HG02938 (cell line): Measurements from ENCODE around the gene MYBPHL.

Experiments used
- ATAC-seq: cut with Tn5 transposase; IDR thresholded peaks from one replicate; pipeline ENCODE4 v1.9.1; 2021; ENCODE audit warnings: mild to moderate bottlenecking, moderate library complexity; ENCODE audit not compliant: unreplicated experiment

MYBPHL gene

DNA sequence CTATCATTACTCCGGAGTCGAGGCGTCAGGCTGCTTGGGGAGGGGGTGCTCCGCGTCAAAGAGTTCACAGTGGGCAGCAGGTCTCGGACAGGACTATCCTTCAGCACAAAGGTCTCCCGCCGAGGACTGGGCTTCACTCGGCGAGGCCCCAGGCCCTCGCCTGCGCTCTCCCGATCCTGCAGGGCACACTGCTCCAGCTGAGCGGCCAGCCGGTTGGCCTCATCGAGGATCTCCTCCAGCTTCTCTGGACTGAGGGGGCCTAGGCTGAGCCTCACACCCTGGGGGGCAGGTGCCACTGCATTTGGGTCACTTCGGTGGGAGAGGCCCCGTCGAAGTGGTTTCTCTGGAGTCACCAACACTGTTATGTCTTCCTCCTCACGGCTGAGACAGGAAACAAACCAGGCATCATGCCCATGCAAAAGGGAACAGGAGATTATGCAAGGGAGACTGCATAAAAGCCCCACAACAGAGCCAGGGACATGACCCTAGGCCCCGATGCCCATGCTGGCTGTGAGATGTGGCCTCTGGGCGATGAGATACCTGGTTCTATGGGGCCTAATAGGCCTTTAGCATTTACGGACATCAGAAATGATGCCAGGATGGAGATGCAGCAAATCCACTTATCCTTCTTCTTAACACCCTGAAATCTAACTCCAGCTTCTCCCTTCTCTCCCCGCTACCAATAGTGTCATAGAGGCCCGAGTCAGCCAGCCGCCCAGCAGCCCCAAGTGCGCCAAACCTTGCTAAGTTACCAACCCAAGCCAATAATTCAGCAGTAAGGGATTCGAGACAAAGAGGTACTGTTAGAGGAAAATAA lies 24.9 kb downstream of the MYBPHL start:
- ATAC-seq, result no peak

DNA sequence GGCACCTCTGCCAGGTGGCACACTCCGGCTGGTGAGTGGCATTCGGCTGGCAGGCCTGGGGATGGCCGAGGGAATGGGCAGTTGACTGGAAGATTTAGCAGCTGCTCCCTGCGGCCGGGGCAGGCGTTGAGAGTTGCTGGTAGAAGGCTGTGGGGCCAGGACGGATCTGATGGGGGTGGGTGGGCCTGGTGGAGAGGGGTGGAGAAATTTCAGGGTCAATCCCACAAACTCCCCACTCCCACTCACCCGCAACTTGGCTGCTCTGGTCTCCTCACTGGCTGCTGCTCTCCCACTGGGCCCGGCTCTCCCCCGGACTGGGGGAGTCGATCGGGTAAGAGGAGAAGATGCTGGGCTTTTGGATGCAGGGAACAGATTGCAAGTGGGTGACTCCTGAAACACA lies 25.9 kb downstream of the MYBPHL start:
- ATAC-seq, result no peak

DNA sequence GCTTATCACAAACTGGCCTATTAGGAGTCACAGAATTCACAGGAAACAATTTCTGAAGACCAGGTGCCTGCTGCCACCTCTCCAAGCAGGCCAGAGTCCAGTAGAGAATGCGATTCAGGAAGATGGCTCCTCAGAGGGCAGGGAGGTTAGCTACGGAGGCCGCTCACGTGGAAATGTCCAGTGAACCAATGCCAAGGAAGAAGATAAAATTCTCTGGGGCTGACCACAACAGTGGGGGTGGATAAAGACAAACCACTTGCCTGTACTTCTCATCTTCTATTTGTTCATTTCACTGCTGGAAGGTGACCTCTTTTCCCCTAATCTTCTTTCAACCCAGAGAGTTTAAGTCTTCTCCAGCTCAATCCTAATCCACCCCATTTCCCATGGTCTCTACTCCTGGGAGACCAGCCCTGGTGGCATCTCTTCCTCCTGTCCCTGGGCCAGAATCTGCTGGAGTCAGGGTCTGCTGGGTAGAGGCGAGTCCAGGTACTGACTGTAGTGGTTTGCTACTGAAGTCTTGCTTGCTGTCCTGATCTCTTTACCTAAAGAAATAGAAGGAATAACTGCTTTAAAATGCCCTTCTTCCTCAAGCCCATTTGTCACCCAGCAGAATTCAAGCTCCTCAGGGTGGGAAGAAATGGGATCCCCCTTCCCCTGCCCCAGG lies 27.1 kb downstream of the MYBPHL start:
- no peak for ATAC-seq

DNA sequence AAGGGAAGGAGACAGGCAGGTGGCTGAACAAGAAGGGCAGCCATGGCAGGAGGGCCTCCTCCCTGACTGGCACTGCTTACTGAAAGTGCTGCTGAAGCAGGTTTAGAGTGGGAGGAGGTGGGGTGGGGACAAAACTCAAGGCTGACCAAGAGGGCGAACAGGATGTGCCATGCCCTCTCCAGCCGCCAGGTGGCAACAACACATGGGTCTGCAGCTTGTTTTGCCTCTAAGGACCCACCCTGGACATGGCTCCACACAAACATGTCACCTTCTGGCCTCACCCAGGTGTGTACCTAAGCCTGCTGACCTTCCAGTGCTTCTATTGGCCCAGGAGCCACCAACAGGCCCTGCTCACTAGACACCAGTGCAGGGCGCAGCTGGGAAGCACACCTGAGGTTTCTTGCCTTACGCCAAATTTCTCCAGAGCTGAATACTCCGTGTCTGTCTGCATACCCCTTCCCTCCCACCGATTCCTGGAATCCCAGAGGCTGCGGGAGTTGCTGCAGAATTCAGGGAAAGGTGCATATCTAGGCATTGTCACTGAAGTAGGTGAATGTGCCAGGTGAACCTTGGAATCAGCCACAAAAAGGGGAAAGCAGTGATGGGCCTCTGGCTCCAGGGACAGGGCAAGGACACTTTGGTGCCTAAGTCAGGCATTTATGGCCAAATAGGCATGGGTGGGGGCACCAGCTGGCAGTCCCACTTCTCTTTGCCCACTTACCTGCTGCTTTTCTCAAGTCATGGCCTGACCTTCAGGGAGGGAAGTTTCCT lies 29.2 kb downstream of the MYBPHL start:
- no peak for ATAC-seq

DNA sequence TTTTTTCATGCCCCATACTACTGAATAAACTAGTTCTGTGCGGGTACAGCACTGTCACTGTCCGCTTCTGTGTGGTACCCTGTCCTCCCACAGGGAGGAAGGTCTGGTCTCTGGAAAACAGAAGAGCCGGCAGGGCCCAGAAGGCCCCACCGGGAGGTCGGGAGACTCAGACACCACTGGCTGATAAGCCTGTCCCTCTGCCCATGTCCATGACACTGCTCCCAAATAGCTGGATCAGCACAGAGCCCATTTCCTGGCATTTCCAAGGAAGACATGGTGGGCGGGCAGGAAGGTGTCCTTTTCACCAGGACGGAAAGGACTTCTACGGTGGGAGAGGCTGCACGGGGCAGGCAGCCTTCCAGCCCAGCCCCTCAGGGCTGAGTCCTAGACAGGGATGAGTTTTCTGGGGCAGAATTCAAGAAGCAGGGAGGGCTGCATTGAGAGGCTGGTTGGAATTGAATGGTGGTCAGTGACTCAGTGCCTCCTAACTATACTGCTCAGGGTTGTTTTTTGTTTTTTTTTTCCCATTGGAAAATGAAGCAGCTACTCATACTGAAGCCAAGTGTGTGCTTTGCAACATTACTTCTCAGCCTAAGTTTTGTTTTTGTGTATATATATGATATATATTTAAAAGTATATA lies 31.0 kb downstream of the MYBPHL start:
- no peak for ATAC-seq

DNA sequence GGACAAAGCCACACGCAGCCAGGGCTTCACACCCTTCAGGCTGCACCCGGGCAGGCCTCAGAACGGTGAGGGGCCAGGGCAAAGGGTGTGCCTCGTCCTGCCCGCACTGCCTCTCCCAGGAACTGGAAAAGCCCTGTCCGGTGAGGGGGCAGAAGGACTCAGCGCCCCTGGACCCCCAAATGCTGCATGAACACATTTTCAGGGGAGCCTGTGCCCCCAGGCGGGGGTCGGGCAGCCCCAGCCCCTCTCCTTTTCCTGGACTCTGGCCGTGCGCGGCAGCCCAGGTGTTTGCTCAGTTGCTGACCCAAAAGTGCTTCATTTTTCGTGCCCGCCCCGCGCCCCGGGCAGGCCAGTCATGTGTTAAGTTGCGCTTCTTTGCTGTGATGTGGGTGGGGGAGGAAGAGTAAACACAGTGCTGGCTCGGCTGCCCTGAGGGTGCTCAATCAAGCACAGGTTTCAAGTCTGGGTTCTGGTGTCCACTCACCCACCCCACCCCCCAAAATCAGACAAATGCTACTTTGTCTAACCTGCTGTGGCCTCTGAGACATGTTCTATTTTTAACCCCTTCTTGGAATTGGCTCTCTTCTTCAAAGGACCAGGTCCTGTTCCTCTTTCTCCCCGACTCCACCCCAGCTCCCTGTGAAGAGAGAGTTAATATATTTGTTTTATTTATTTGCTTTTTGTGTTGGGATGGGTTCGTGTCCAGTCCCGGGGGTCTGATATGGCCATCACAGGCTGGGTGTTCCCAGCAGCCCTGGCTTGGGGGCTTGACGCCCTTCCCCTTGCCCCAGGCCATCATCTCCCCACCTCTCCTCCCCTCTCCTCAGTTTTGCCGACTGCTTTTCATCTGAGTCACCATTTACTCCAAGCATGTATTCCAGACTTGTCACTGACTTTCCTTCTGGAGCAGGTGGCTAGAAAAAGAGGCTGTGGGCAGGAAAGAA lies 32.0 kb downstream of the MYBPHL start:
- no peak for ATAC-seq

DNA sequence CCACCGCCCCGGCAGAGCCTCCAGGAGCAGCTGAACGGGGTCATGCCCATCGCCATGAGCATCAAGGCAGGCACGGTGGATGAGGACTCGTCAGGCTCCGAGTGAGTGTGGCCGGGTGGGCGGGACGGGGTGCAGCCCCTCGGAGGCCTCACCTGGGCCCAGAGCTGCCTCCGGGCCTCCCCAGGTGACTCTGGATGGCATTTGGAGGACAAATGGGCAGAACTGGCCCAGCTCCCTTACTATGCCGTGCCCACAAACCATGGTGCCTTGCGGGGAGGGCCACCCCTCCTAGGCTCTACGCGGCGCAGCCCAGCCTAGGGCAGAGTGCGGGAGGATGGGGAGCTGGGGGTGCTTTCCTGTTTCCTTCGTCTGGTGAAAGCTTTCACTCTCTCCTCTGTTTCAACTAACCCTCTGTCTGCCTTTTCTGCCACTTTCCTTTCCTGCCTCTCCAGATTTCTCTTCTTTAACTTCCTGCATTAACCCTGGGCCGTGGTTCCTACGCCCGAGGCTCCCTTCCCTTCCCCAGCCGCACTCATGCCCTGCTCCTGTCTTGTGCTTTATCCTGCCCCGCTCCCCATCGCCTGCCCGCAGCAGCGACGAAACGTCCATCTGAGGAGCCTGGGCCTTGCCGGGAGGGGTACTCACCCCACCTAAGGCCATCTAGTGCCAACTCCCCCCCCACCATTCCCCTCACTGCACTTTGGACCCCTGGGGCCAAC lies 33.1 kb downstream of the MYBPHL start:
- no peak for ATAC-seq

DNA sequence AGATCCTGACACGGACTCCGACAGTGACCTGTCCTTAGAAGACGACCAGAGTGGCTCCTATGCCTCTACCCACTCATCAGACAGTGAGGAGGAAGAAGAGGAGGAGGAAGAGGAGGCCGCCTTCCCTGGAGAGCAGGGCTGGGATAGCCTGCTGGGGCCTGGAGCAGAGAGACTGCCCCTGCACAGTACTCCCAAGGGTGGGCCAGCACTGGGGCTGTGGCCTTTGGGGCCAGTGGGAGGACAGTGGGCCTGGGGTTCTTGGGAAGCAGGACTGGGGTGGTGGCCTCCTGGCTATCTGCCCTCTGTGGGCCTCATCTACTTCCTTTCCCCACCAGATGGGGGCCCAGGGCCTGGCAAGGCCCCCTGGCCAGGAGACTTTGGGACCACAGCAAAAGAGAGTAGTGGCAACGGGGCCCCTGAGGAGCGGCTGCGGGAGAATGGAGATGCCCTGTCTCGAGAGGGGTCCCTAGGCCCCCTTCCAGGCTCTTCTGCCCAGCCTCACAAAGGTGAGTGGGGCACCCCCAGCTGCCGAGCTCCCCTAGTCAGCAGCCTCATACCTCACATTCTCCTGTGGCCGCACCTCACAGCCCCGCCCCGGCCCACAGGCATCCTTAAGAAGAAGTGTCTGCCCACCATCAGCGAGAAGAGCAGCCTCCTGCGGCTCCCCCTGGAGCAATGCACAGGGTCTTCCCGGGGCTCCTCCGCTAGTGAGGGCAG lies 33.8 kb downstream of the MYBPHL start:
- ATAC-seq, result no peak

DNA sequence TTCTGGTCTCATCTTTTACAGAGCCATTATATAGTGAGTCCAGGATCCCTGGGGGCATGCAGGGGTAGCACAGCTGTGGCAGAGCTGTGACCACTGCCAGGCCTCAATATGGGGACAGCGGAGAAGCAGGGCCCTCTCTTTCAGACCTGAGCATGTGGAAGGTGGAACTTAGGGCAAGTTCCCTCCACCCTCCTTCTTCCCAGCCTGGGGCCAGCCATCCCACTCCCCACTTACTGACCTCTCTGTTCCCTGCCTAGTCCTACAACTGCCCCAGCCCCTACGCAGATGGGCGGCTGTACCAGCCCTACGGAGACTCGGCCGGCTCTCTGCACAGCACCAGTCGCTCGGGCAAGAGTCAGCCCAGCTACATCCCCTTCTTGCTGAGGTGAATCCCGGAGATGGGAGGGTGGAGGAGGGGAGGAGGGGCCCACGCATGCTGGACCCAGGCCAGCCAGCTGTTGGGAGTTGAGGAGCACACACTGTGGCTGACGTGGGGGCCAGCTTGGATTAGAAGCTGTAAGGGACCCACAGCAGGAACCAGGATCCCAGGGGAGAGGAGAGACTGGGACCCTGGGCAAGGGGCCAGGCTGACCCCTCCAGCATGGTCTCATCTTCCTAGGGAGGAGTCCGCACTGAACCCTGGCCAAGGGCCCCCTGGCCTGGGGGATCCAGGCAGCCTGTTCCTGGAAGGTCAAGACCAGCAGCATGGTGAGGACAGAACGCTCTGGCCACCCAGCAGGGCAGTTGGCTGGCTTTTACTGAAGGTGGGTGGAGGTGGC lies 34.6 kb downstream of the MYBPHL start:
- no peak for ATAC-seq

DNA sequence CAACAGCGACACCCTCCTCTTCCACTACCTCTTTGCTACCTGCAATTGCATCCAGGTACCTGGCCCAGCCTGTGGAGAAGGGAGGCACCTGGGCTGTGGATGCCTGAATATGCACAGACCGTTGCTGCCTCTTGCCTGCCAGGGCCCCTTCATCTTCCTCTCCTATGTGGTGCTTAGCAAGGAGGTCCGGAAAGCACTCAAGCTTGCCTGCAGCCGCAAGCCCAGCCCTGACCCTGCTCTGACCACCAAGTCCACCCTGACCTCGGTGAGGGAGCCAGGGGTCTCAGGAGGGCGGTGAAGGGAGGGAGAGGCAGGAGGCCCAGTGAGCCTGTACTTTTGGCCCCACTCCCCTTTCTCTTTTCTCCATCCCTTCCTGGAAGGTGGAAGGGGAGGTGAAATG lies 35.4 kb downstream of the MYBPHL start:
- ATAC-seq, result no peak

GRCh38 chr1:109270623-109271317 lies 36.0 kb downstream of the MYBPHL start:
- ATAC-seq, result no peak

GRCh38 chr1:109269981-109270622 lies 36.7 kb downstream of the MYBPHL start:
- ATAC-seq, result no peak

GRCh38 chr1:109269212-109269980 lies 37.4 kb downstream of the MYBPHL start:
- ATAC-seq, result no peak

DNA sequence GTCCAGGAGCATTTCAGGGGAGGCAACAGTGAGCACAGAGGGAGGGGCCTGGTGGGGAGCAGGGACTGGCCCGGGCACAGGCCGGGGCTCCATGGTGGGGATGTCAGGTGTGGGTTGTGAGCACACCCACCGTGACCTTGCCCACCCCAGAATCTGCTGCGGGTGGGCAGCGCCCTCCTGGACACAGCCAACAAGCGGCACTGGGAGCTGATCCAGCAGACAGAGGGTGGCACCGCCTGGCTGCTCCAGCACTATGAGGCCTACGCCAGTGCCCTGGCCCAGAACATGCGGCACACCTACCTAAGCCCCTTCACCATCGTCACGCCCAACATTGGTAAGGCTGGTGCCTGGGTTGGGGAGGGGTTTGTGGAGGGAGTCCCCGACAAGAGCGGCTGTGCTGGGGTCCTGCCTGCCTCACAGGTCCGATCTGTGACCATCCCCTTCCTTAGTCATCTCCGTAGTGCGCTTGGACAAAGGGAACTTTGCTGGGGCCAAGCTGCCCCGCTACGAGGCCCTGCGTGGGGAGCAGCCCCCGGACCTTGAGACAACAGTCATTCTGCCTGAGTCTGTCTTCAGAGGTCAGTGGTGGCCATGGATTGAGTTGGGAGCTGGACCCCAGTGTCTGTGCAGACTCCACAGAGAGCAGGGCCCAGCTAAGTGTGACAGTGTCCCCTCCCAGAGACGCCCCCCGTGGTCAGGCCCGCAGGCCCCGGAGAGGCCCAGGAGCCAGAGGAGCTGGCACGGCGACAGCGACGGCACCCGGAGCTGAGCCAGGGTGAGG lies 38.2 kb downstream of the MYBPHL start:
- no peak for ATAC-seq

DNA sequence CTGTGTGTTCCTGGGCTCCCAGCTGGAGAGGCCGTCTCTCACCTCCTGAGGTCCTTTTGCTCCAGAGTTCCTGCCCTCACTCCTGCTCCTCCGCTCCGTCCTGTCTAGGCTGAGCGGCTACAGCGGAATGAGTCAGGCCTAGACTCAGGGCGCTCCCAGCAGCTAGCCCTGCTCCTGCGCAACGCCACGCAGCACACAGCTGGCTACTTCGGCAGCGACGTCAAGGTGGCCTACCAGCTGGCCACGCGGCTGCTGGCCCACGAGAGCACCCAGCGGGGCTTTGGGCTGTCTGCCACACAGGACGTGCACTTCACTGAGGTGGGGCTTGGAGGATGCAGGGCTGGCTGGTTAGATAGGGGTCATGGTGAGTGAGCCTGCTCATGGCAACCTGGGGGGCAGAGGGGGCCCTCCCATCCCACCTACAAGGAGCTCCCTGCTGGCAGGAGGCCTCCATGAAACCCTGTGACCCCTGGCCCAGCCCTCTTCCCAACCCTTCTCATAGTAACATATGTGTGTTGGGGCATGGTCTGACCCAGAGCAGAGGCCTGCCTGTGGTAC lies 39.0 kb downstream of the MYBPHL start:
- ATAC-seq, result no peak
